ENCODE results near the gene CATSPERB. TPM values are rescaled to one million over a fixed set of nuclear protein-coding genes. Genes with fewer than 3 reads are reported as not detected.

Gene CATSPERB
- total and polyA plus RNA-seq, 2 experiments from 2014 or later: 0.27 to 0.38 TPM

DNA sequence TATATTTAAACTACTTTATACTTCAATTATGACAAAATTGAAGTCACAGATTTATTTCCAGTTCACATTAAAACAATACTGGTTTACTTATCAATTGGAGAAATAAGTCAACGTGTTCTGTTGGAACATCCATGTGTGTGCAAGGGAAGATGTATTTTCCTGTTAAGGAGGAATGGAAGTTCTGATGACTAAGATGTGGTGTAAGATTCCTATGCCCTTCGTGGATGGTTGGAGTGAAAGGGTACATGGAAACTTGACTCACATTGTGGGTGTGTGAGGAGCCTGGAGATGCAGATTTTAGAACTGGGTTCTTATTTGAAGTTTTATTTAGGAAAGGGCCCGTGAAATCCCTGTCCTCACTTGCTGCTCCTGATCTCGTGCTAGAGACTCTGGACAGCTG is 95.3 kb downstream of the CATSPERB start (continued):
- TF ChIP-seq, protein P1, sequence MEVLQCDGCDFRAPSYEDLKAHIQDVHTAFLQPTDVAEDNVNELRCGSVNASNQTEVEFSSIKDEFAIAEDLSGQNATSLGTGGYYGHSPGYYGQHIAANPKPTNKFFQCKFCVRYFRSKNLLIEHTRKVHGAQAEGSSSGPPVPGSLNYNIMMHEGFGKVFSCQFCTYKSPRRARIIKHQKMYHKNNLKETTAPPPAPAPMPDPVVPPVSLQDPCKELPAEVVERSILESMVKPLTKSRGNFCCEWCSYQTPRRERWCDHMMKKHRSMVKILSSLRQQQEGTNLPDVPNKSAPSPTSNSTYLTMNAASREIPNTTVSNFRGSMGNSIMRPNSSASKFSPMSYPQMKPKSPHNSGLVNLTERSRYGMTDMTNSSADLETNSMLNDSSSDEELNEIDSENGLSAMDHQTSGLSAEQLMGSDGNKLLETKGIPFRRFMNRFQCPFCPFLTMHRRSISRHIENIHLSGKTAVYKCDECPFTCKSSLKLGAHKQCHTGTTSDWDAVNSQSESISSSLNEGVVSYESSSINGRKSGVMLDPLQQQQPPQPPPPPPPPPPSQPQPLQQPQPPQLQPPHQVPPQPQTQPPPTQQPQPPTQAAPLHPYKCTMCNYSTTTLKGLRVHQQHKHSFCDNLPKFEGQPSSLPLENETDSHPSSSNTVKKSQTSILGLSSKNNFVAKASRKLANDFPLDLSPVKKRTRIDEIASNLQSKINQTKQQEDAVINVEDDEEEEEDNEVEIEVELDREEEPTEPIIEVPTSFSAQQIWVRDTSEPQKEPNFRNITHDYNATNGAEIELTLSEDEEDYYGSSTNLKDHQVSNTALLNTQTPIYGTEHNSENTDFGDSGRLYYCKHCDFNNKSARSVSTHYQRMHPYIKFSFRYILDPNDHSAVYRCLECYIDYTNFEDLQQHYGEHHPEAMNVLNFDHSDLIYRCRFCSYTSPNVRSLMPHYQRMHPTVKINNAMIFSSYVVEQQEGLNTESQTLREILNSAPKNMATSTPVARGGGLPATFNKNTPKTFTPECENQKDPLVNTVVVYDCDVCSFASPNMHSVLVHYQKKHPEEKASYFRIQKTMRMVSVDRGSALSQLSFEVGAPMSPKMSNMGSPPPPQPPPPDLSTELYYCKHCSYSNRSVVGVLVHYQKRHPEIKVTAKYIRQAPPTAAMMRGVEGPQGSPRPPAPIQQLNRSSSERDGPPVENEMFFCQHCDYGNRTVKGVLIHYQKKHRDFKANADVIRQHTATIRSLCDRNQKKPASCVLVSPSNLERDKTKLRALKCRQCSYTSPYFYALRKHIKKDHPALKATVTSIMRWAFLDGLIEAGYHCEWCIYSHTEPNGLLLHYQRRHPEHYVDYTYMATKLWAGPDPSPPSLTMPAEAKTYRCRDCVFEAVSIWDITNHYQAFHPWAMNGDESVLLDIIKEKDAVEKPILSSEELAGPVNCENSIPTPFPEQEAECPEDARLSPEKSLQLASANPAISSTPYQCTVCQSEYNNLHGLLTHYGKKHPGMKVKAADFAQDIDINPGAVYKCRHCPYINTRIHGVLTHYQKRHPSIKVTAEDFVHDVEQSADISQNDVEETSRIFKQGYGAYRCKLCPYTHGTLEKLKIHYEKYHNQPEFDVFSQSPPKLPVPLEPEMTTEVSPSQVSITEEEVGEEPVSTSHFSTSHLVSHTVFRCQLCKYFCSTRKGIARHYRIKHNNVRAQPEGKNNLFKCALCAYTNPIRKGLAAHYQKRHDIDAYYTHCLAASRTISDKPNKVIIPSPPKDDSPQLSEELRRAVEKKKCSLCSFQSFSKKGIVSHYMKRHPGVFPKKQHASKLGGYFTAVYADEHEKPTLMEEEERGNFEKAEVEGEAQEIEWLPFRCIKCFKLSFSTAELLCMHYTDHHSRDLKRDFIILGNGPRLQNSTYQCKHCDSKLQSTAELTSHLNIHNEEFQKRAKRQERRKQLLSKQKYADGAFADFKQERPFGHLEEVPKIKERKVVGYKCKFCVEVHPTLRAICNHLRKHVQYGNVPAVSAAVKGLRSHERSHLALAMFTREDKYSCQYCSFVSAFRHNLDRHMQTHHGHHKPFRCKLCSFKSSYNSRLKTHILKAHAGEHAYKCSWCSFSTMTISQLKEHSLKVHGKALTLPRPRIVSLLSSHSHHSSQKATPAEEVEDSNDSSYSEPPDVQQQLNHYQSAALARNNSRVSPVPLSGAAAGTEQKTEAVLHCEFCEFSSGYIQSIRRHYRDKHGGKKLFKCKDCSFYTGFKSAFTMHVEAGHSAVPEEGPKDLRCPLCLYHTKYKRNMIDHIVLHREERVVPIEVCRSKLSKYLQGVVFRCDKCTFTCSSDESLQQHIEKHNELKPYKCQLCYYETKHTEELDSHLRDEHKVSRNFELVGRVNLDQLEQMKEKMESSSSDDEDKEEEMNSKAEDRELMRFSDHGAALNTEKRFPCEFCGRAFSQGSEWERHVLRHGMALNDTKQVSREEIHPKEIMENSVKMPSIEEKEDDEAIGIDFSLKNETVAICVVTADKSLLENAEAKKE (CRISPR knock-in tag; IDR thresholded peaks at IDR 0.05): no peak
- TF ChIP-seq NANOG (IDR thresholded peaks at IDR 0.05; ENCODE audit: borderline replicate concordance): no peak

DNA sequence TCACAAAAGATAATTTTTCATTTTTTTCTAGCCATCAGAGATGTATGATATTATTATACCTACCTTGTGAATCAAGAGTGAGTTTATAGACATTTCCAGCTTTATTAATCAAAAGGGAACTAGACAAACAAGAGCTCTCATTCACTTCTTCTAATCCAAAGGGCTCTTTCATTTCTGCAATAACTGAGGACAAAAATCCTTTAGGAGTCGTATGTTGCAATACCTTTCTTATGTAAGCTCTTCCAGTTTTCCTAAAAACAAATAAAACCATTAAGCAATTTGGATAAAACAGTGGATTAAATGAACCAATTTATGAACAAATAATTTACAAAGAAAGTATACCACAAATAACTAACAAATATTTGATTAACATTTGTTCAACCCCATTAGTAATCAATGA is 107.1 kb downstream of the CATSPERB start:
- Mint-ChIP-seq H3K4me1 (no peaks in the 10 kb centered on the region), H3K9me3 (peaks cover 3% of the 10 kb centered on the region; the same call in 1 of the 3 replicates), H3K27me3 (ENCODE audit: insufficient read depth, low read depth, poor library complexity) (no peaks in the 10 kb centered on the region), H3K36me3 (ENCODE audit: low read depth) (no peaks in the 10 kb centered on the region), H3K4me3 (no peak overlapping the region), H3K27ac (no peak overlapping the region)
- Histone ChIP-seq H3K4me3 (no peak overlapping the region), H3K36me3 (ENCODE audit: insufficient read depth) (no peaks in the 10 kb centered on the region), H3F3A (replicated peaks; ENCODE audit: low read depth) (no peaks in the 10 kb centered on the region), H3K4me2 (no peak overlapping the region), H2AFZ (no peak overlapping the region), H3K27ac (ENCODE audit: low read depth) (no peak overlapping the region), H3K79me2 (replicated peaks; ENCODE audit: insufficient read depth) (no peaks in the 10 kb centered on the region), H3K27me3 (ENCODE audit: insufficient read depth) (no peaks in the 10 kb centered on the region), H4K20me1 (replicated peaks; ENCODE audit: insufficient read depth) (no peaks in the 10 kb centered on the region), H3K4me1 (ENCODE audit: insufficient read depth) (no peaks in the 10 kb centered on the region), H3K9me2 (ENCODE audit: insufficient read depth) (no peaks in the 10 kb centered on the region)
- ATAC-seq (no peak), DNase-seq (ENCODE audit: low spot score) (no peak)
- TF ChIP-seq EZH2 (IDR thresholded peaks at IDR 0.05; ENCODE audit: low read depth, unreplicated experiment) (no peak), JUNB (IDR thresholded peaks at IDR 0.05; ENCODE audit: unreplicated experiment) (no peak), STAT1 (IDR thresholded peaks at IDR 0.05; ENCODE audit: unreplicated experiment) (no peak), ZNF114 (CRISPR knock-in tag; IDR thresholded peaks at IDR 0.05) (no peak)
- TF ChIP-seq, protein P2, sequence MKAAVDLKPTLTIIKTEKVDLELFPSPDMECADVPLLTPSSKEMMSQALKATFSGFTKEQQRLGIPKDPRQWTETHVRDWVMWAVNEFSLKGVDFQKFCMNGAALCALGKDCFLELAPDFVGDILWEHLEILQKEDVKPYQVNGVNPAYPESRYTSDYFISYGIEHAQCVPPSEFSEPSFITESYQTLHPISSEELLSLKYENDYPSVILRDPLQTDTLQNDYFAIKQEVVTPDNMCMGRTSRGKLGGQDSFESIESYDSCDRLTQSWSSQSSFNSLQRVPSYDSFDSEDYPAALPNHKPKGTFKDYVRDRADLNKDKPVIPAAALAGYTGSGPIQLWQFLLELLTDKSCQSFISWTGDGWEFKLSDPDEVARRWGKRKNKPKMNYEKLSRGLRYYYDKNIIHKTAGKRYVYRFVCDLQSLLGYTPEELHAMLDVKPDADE (IDR thresholded peaks at IDR 0.05): no peak
- TF ChIP-seq, protein P1 (CRISPR knock-in tag; IDR thresholded peaks at IDR 0.05): no peak

Measured in GM23338 (cell line).